Left lung (tissue), 10 donors: Measurements from ENCODE around the gene RBM33. TPM values are rescaled to one million over a fixed set of nuclear protein-coding genes. Genes with fewer than 3 reads are reported as not detected.

ENCODE experiments used
- ATAC-seq: fragments of 200-7000 bp; cut with Tn5 transposase; one replicate; pipeline ENCODE4 v1.9.1; 2020; ENCODE audit warnings: moderate library complexity
- DNase-seq, 4 donors: peaks; one replicate each; pipeline ENCODE4 v3.0.0-alpha.2; 2013 to 2020
- H3K27ac ChIP-seq, 2 donors: fragments of 200-600 bp; sonication (generic) in 1 of 2; one replicate each; pipeline versions ENCODE4 v1.5.0 to v1.8.0; 2020 to 2021
- H3K27me3 ChIP-seq, 2 donors: fragments of 200-600 bp; sonication (generic) in 1 of 2; one replicate each; pipeline versions ENCODE4 v1.5.0 to v1.8.0; 2020 to 2021
- H3K36me3 ChIP-seq, 2 donors: fragments of 200-600 bp; sonication (generic) in 1 of 2; one replicate each; pipeline versions ENCODE4 v1.5.0 to v1.8.0; 2020 to 2021
- H3K4me1 ChIP-seq, 2 donors: fragments of 200-600 bp; one replicate each; pipeline ENCODE4 v1.8.0; 2021
- H3K4me3 ChIP-seq, 2 donors: fragments of 200-600 bp; sonication (generic) in 1 of 2; one replicate each; pipeline versions ENCODE4 v1.5.0 to v1.8.0; 2020 to 2021; ENCODE audit warnings: mild to moderate bottlenecking in 1 of 2
- H3K9me3 ChIP-seq, 2 donors: fragments of 200-600 bp; sonication (generic) in 1 of 2; one replicate each; pipeline versions ENCODE4 v1.5.0 to v1.8.0; 2020 to 2021
- intact Hi-C, 2 donors: fragments of 100-400 bp; cut with DNase I; formaldehyde crosslinking; loops; one replicate each; pipeline versions ENCODE4 v1.11.2 to v1.14.2; 2022
- polyA plus RNA-seq, 6 donors: library from polyadenylated mRNA; unstranded; fragments of 120-200 nt; gene quantifications; one replicate each; pipeline ENCODE4 v1.2.1, GENCODE V29; 2013; ENCODE audit not compliant: insufficient read length in 6 of 6
- total RNA-seq, 2 donors: library from RNA; stranded (reverse); fragmentation: NEBNext Ultra II Directional; extraction: Animal tissue kit (Norgen Biotek cat#: 25700); gene quantifications; one replicate each; pipeline ENCODE4 v1.2.1, GENCODE V29; 2021
- TF ChIP-seq, protein P1 (sequence below), 2 donors: fragments of 200-600 bp; sonication (generic) in 1 of 2; IDR thresholded peaks; one replicate each; pipeline versions ENCODE4 v1.5.0 to v1.8.0; 2021; ENCODE audit warnings: antibody characterized with exemption in 2 of 2
- donor health status: DM: no; HTN: yes; CAD: no.
- donor health status: DM: no; HTN: no; CAD: no.

RBM33 gene
- total and polyA plus RNA-seq, 8 donors: 35.2 to 56.4 (median 45.0) TPM

DNA sequence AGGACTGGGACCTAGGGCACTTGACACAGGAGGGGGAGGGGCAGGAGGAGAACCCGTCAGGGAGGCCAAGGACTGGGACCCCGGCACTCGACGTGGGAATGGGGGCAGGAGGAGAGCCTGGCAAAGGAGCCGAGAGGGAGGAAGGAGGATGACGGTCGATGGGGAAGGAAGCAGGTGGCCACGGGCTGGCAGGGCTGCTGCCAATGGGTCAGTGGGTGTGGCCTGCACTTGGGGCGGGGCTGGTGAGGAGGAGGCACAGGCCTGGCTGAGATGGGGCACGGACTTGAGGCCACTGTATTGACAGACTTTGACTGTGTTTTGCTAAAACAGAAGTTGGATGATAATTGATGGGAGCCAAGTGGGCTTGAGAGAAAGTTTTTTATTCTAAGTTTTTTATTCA is 68.9 kb downstream of the RBM33 start:
- TF ChIP-seq, protein P1, sequence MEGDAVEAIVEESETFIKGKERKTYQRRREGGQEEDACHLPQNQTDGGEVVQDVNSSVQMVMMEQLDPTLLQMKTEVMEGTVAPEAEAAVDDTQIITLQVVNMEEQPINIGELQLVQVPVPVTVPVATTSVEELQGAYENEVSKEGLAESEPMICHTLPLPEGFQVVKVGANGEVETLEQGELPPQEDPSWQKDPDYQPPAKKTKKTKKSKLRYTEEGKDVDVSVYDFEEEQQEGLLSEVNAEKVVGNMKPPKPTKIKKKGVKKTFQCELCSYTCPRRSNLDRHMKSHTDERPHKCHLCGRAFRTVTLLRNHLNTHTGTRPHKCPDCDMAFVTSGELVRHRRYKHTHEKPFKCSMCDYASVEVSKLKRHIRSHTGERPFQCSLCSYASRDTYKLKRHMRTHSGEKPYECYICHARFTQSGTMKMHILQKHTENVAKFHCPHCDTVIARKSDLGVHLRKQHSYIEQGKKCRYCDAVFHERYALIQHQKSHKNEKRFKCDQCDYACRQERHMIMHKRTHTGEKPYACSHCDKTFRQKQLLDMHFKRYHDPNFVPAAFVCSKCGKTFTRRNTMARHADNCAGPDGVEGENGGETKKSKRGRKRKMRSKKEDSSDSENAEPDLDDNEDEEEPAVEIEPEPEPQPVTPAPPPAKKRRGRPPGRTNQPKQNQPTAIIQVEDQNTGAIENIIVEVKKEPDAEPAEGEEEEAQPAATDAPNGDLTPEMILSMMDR (IDR thresholded peaks at IDR 0.05): no peak
- ATAC-seq: peak; percentile 39
- intact Hi-C loops: no loop called here
- no peak overlapping the region for H3K27ac ChIP-seq
- H3K9me3 ChIP-seq: no peaks in the 10 kb centered on the region
- peaks cover 0 to 78% of the 10 kb centered on the region in 2 donors for H3K36me3 ChIP-seq
- no peak overlapping the region for H3K4me3 ChIP-seq
- H3K4me1 ChIP-seq: peaks cover 0 to 8% of the 10 kb centered on the region in 2 donors
- DNase-seq: peak in 1 of 4 donors; percentile 92
- no peaks in the 10 kb centered on the region for H3K27me3 ChIP-seq

DNA sequence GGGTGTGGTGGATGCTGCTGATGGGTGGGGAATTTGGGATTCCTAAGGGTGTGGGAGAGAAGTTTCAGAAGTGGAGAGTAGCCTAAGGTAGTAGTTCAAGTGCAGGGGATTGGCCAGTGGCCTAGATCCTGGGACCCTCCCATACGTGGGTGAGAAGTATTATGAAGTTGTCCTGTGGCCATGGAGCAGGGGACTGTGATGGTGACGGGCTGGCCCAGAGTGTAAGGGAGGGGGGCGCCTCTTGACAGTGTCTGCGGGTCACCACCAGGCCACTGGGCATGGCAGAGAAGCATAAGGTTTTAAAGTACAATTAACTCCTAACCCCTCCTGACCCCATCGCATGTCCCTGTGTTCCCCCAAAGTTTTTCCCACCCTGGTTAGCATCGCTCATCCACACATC is 70.2 kb downstream of the RBM33 start:
- no peak for ATAC-seq
- Histone ChIP-seq H3K36me3 (peaks cover 0 to 70% of the 10 kb centered on the region in 2 donors), H3K4me3 (no peak overlapping the region), H3K27ac (no peak overlapping the region), H3K9me3 (no peaks in the 10 kb centered on the region), H3K4me1 (peaks cover 0 to 8% of the 10 kb centered on the region in 2 donors), H3K27me3 (no peaks in the 10 kb centered on the region)
- TF ChIP-seq, protein P1 (IDR thresholded peaks at IDR 0.05): no peak
- no peak for DNase-seq
- intact Hi-C loops: no loop called here

DNA sequence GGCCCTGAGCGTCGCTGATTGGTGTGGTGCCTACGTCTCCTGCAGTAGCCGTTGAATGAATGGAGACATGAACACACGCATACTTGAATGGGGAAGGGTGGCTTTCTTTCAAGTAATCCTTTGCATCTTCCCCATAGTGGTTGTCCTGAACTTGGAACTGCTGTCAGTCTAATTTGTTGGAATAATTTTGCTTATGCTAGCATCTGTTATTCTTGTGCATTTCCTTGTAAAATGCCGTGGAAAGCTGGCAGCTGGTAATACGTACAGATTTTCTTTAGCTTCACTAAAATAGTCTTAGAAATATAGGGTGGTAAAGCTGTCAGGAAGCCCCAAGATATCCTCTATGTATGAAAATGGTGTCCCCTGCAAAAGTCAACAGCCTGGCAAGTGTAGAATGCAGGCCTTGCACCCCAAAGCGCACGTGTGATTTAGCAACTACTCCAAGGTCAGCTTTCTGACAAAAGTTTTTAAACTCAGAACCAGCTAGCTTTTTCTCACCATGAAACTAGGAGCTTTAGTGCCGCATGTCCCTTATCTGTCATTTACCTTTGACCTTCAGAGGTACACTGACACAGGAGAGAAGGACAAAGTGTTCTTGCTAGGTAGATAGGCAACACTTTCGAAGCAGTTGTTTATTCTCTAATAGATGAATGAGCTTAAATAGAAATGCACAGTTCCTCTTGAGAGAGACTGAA is 70.8 kb downstream of the RBM33 start:
- TF ChIP-seq, protein P1 (IDR thresholded peaks at IDR 0.05): no peak
- DNase-seq (no peak), ATAC-seq (no peak)
- Histone ChIP-seq H3K4me1 (peaks cover 0 to 8% of the 10 kb centered on the region in 2 donors), H3K4me3 (no peak overlapping the region), H3K27ac (no peak overlapping the region), H3K9me3 (no peaks in the 10 kb centered on the region), H3K36me3 (peaks cover 0 to 69% of the 10 kb centered on the region in 2 donors), H3K27me3 (no peaks in the 10 kb centered on the region)
- intact Hi-C loops: no loop called here

DNA sequence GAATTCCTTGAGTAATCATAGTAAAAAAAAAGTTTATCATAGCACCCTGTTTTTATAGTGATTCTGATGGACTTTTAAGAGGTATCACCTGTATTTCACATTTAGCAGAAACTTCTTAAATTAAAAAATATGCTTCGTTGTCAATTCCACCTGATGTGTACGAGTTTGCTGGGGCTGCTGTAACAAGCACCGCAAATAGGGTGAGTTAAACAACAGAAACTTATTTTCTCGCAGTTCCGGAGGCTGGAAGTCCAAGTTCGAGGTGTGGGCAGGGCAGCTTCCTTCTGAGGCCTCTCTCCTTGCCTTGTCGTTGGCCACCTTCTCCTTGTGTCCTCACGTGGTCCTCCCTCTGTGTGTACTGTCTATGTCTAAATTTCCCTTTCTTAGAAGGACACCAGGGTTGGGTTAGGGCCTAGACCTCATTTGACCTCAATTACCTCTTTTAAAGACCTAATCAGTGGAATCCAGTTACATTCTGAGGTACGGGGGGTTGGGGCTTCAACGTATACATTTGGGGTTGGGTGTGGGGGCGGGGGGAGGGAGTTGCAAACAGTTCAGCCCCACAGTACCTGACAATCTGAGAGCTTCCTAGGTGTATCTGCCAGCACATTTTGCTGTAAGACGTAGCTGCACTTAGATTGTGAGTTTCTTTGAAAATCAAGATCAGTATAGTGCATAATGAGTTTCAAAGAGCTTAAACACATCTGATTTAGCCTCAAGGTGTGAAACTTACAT is 72.7 kb downstream of the RBM33 start:
- TF ChIP-seq, protein P1 (IDR thresholded peaks at IDR 0.05): no peak
- H3K4me1 ChIP-seq: peaks cover 0 to 14% of the 10 kb centered on the region in 2 donors
- H3K27ac ChIP-seq: no peak overlapping the region
- H3K4me3 ChIP-seq: no peak overlapping the region
- no peak for ATAC-seq
- intact Hi-C loops: no loop called here
- DNase-seq: no peak
- H3K36me3 ChIP-seq: peaks cover 0 to 52% of the 10 kb centered on the region in 2 donors
- no peaks in the 10 kb centered on the region for H3K27me3 ChIP-seq
- H3K9me3 ChIP-seq: no peaks in the 10 kb centered on the region

DNA sequence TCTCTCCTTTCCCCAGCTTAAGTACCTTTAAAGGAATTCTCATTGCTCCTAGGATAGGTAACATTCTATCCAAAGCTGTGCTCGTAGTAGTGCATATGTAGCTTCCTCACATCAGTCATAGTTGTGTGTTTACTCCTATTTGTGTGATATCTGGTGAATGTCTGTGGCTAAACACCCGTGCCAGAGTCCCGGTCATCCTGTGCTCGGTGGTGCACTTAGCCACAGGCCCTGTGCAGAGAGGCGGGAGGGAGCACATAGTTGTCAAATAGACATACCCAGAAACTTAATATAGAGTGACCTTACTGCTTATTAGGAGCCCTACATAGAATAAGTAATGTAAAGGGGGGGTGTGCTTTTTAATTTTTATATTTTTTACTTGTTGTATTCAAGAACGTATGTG is 76.6 kb downstream of the RBM33 start:
- ATAC-seq (no peak), DNase-seq (no peak)

More for the DNA sequence above, 76.6 kb downstream of the RBM33 start:
- Histone ChIP-seq H3K4me1 (peaks cover 0 to 13% of the 10 kb centered on the region in 2 donors), H3K27ac (no peak overlapping the region), H3K4me3 (no peak overlapping the region), H3K9me3 (no peaks in the 10 kb centered on the region), H3K36me3 (peaks cover 0 to 44% of the 10 kb centered on the region in 2 donors), H3K27me3 (no peaks in the 10 kb centered on the region)
- intact Hi-C loops: no loop called here
- TF ChIP-seq, protein P1 (IDR thresholded peaks at IDR 0.05): no peak
